ENCODE measurements around the gene NOXA1.

DNA sequence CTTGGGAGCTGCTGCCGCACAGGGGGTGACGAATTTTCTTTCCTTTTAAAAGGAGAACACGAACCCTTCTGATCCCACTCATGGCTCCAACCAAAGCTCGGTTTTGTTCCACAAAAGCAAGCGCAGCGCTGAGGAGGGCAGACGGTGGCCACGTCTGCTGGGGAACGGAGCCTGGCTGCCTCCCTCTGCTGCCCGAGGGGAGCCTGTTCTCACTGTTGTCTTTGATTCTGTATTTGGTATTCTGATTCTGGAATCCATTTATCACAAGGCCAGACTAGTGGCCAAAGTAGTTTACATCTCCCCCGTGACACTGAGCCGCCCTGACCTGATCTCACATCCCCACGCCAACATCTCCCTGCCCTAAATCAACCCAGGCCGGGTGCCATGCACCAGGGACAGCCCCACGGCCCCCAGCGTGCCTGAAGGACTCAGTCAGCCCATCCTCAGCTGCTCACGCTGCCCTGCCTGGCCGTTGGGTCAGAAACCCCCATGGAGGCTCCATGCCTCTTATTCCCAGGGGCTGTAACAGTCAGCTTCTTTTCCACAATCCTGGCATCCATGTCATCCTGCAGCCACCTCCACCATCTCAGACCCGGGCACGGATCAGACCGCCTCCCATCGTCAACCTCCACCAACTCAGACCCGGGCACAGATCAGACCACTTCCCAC is 42.7 kb downstream of the NOXA1 start:
- TF ChIP-seq, protein P1, sequence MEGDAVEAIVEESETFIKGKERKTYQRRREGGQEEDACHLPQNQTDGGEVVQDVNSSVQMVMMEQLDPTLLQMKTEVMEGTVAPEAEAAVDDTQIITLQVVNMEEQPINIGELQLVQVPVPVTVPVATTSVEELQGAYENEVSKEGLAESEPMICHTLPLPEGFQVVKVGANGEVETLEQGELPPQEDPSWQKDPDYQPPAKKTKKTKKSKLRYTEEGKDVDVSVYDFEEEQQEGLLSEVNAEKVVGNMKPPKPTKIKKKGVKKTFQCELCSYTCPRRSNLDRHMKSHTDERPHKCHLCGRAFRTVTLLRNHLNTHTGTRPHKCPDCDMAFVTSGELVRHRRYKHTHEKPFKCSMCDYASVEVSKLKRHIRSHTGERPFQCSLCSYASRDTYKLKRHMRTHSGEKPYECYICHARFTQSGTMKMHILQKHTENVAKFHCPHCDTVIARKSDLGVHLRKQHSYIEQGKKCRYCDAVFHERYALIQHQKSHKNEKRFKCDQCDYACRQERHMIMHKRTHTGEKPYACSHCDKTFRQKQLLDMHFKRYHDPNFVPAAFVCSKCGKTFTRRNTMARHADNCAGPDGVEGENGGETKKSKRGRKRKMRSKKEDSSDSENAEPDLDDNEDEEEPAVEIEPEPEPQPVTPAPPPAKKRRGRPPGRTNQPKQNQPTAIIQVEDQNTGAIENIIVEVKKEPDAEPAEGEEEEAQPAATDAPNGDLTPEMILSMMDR (IDR thresholded peaks at IDR 0.05), result no peak
- TF ChIP-seq POLR2AphosphoS5 (IDR thresholded peaks at IDR 0.05) (no peak), POLR2A (IDR thresholded peaks at IDR 0.05) (no peak), EP300 (IDR thresholded peaks at IDR 0.05) (no peak)
